ENCODE measurements around the gene DSCAML1.

The DSCAML1 gene

DNA sequence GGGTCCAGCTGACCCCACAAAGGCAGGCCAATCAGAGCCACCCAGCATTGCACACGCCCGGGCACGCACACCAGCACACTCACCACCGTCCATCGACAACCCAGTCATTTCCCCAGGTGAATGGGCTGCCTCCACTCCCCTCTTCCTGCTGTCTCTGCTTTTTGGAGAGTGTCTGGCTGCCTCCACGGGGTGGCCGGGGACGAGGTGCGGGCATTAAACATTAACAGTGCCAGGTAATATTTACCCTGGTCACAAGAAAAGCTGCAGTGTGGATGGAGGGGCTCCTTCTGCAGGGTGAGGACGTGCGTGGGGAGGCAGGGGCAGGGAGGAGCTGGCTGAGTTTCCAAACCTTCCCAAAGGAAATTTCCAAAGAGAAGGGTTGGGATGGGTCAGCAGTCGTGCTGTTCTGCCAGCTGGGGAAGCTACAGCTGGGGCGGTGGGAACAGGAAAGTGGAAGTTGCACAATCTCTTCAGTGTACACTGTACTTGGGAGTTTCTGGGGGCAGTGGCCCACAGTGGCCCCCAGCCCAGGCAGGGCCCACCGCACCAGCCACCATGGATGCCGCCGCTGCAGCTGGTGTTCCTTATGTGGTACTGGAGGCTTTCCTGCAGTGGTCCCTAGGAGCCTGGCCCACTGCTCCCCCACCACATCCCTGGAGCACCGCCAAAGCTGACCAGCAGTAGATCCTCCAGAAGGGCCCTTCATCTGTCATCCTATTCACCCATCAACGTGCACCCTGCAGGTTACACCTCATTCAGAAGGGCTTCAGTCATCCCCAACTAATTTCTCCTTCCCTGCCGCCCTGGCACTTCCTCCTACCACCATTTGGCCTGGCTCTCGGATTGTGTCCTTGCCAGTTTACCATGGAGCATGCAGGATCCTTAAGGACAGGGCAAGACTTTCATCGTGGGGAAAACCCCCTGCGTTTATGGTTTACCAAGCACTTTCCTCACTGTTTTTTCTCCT lies 27.8 kb upstream of the DSCAML1 start, which contains the start of gene FXYD2:
FXYD2 (minus strand) TSS at position 174 of the 967 bp plus-strand sequence; CDS start at position 108, 66 bp downstream.
- no peaks in the 10 kb centered on the region for H3K9me3 ChIP-seq (ENCODE audit: control insufficient read depth in 2 of 2, low read length in 2 of 2)
- H3K9ac ChIP-seq (ENCODE audit: low read depth in 1 of 2, low read length in 2 of 2): peak within 1 kb of the TSS in 1 of 2 donors; percentile 24
- H3K4me3 ChIP-seq (ENCODE audit: low read length in 2 of 2): peak within 1 kb of the TSS in 1 of 2 donors; percentile 13
- H3K27me3 ChIP-seq (ENCODE audit: control insufficient read depth in 2 of 2, insufficient read depth in 2 of 2, low read length in 2 of 2): no peaks in the 10 kb centered on the region
- H3K36me3 ChIP-seq (ENCODE audit: control insufficient read depth in 2 of 2, insufficient read depth in 2 of 2, low read length in 2 of 2): no peaks in the 10 kb centered on the region
- H3K27ac ChIP-seq (ENCODE audit: low read depth in 2 of 2, low read length in 2 of 2): peak within 1 kb of the TSS; percentile 63 to 71
- peaks cover 14 to 30% of the 10 kb centered on the region in 2 donors for H3K4me1 ChIP-seq (ENCODE audit: control insufficient read depth in 2 of 2, insufficient read depth in 2 of 2, low read length in 2 of 2)

DNA sequence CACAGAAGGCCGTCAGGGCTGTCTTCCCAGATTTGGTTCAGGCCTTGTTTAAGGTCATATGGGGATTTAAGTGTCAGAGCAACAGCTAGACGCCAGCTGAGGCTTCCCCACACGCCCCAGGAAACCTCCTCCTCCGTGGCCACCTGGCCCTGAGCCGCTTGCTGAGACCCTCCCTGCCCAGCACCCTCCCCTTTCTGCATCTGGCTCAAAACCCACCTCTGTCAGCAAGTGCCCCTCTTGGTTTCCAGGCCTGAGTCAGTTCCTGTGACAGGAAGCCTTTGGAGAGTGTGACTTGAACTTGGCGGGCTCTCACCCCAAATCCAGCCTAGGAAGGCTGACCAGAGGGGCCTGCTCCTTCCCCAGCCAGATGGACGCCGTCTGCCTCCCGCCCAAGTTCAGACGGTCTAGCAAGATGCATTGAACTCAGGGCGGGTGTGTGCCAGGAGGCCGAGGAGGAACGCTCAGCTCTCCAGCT lies 27.0 kb upstream of the DSCAML1 start:
- peak overlapping the region; percentile 63 to 71 for H3K27ac ChIP-seq (ENCODE audit: low read depth in 2 of 2, low read length in 2 of 2)
- H3K4me1 ChIP-seq (ENCODE audit: control insufficient read depth in 2 of 2, insufficient read depth in 2 of 2, low read length in 2 of 2): peaks cover 13 to 38% of the 10 kb centered on the region in 2 donors
- no peaks in the 10 kb centered on the region for H3K9me3 ChIP-seq (ENCODE audit: control insufficient read depth in 2 of 2, low read length in 2 of 2)
- H3K36me3 ChIP-seq (ENCODE audit: control insufficient read depth in 2 of 2, insufficient read depth in 2 of 2, low read length in 2 of 2): no peaks in the 10 kb centered on the region
- no peak overlapping the region for H3K9ac ChIP-seq (ENCODE audit: low read depth in 1 of 2, low read length in 2 of 2)
- no peak overlapping the region for H3K4me3 ChIP-seq (ENCODE audit: low read length in 2 of 2)
- no peaks in the 10 kb centered on the region for H3K27me3 ChIP-seq (ENCODE audit: control insufficient read depth in 2 of 2, insufficient read depth in 2 of 2, low read length in 2 of 2)

DNA sequence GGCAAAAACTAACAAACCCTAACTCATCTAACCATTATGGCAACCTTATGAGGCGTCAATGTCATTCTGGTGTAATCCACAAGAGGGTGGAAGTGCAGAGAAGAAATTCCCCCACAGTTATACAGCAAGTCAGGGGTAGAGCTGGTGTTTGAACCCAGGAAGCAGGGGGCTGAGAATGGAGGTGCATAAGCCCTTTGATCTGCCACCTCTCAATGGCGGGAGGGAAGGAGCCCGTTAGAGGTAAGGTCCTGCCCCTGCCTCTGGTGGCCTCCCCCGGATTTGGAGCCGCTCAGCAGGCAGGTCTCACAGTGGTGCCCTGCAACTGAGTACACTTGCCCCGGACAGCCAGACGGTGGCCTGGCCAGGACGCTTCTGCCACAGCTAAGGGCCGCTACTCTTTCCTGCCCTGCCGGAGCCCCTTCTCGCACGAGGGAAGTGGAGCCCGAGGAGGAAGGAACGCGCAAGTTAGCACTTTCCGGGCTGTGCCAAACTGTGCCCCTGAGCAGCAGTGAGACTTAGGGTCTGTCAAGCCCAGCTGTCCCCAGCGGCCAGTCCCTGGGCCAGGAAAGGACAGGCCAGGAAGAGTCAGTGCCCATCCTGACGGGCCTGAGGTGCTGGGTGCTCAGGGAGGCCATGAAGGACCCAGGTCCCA lies 26.4 kb upstream of the DSCAML1 start:
- Histone ChIP-seq H3K36me3 (ENCODE audit: control insufficient read depth in 2 of 2, insufficient read depth in 2 of 2, low read length in 2 of 2) (no peaks in the 10 kb centered on the region), H3K9ac (ENCODE audit: low read depth in 1 of 2, low read length in 2 of 2) (no peak overlapping the region), H3K4me3 (ENCODE audit: low read length in 2 of 2) (no peak overlapping the region), H3K4me1 (ENCODE audit: control insufficient read depth in 2 of 2, insufficient read depth in 2 of 2, low read length in 2 of 2) (peaks cover 9 to 35% of the 10 kb centered on the region in 2 donors), H3K9me3 (ENCODE audit: control insufficient read depth in 2 of 2, low read length in 2 of 2) (no peaks in the 10 kb centered on the region), H3K27ac (ENCODE audit: low read depth in 2 of 2, low read length in 2 of 2) (peak overlapping the region; percentile 63 to 71), H3K27me3 (ENCODE audit: control insufficient read depth in 2 of 2, insufficient read depth in 2 of 2, low read length in 2 of 2) (no peaks in the 10 kb centered on the region)

DNA sequence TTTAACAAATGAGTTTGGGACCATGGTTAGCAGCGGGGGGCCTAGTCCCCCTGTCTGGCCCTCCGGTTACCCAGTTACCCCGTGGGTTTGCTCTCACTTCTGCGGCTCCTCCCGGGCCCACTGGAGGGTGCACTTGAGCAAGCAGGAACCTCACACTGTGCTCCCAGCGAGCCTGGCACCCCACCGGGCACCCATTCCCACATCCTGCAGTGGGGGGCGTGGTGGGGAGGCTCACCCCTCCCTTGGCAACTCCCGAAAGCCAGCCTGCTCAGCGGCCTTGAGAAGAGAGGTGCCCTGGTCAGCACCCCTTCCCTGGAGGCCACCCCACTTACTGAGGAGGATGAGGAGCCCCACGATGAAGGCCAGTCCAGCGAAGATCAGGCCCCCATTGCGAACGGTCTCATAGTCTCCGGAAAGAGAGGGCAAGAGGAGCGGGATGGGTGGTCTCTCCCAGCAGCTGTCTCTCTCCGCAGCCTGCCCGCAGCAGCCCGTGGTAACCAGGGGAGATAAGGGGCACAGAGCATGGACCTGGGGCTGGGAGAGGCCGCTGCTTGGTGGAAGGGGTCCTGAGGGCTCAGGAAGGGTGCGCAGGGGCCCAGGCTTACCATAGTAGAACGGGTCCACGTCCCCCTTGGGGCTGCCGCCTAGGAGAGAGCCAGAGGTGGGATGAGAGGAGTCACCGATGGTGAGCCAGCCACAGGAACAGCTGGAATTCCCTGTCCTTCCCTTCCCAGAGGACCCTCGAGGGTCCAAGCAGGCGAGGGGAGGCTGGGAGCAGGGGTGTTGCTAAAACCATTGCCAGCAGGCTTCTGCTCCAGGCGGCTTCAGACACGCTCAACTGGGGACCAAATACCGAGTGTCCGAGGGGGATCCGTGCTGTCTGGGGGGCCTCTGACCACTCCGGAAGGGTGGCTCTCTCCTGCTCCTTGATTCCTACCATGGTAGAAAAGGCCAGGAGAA lies 25.3 kb upstream of the DSCAML1 start:
- Histone ChIP-seq H3K27ac (ENCODE audit: low read depth in 2 of 2, low read length in 2 of 2) (no peak overlapping the region), H3K27me3 (ENCODE audit: control insufficient read depth in 2 of 2, insufficient read depth in 2 of 2, low read length in 2 of 2) (no peaks in the 10 kb centered on the region), H3K9ac (ENCODE audit: low read depth in 1 of 2, low read length in 2 of 2) (peak overlapping the region in 1 of 2 donors; percentile 24), H3K4me3 (ENCODE audit: low read length in 2 of 2) (no peak overlapping the region), H3K9me3 (ENCODE audit: control insufficient read depth in 2 of 2, low read length in 2 of 2) (no peaks in the 10 kb centered on the region), H3K36me3 (ENCODE audit: control insufficient read depth in 2 of 2, insufficient read depth in 2 of 2, low read length in 2 of 2) (no peaks in the 10 kb centered on the region), H3K4me1 (ENCODE audit: control insufficient read depth in 2 of 2, insufficient read depth in 2 of 2, low read length in 2 of 2) (peaks cover 16 to 38% of the 10 kb centered on the region in 2 donors)

DNA sequence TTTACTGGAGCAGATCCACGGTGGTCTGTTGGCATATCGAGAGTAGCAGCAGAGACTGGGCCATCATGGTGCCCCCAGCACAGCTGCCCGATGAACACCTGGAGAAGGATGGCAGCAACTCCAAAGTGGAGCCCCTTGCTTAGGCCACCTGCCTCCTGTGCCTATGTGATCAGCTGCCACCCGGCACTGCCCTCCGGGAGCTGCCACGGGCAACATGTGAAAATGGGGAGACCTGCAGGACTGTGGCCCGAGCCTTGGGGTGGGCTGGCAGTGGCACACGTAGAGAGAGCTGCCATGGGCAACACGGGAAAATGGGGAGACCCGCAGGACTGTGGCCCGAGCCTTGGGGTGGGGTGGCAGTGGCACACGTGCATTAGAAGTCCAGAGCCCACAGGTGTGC lies 24.4 kb upstream of the DSCAML1 start:
- H3K27me3 ChIP-seq (ENCODE audit: control insufficient read depth in 2 of 2, insufficient read depth in 2 of 2, low read length in 2 of 2): no peaks in the 10 kb centered on the region
- H3K9me3 ChIP-seq (ENCODE audit: control insufficient read depth in 2 of 2, low read length in 2 of 2): no peaks in the 10 kb centered on the region
- H3K27ac ChIP-seq (ENCODE audit: low read depth in 2 of 2, low read length in 2 of 2): no peak overlapping the region
- H3K4me1 ChIP-seq (ENCODE audit: control insufficient read depth in 2 of 2, insufficient read depth in 2 of 2, low read length in 2 of 2): peaks cover 21 to 40% of the 10 kb centered on the region in 2 donors
- H3K9ac ChIP-seq (ENCODE audit: low read depth in 1 of 2, low read length in 2 of 2): no peak overlapping the region
- H3K4me3 ChIP-seq (ENCODE audit: low read length in 2 of 2): no peak overlapping the region
- H3K36me3 ChIP-seq (ENCODE audit: control insufficient read depth in 2 of 2, insufficient read depth in 2 of 2, low read length in 2 of 2): no peaks in the 10 kb centered on the region

DNA sequence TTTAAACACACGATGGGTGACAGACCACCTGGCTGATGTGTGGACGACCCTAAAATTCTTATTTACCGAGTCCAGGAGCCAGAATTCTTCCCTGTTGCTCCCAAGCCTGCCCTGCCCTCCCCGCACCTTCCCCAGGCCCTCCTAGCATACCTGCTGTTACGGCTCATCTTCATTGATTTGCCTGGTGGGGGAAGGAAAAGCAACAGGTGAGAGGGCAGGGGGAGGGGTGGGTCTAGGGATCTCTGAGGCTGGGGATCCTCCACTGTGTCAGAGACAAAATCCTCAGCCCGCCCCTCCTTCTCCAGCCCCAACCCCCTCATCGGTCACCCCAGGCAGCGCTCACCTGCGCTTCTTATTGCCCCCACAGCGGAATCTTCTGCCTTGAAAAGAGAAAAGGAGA lies 23.5 kb upstream of the DSCAML1 start:
- Histone ChIP-seq H3K9me3 (ENCODE audit: control insufficient read depth in 2 of 2, low read length in 2 of 2) (no peaks in the 10 kb centered on the region), H3K4me1 (ENCODE audit: control insufficient read depth in 2 of 2, insufficient read depth in 2 of 2, low read length in 2 of 2) (peaks cover 28 to 47% of the 10 kb centered on the region in 2 donors)

DNA sequence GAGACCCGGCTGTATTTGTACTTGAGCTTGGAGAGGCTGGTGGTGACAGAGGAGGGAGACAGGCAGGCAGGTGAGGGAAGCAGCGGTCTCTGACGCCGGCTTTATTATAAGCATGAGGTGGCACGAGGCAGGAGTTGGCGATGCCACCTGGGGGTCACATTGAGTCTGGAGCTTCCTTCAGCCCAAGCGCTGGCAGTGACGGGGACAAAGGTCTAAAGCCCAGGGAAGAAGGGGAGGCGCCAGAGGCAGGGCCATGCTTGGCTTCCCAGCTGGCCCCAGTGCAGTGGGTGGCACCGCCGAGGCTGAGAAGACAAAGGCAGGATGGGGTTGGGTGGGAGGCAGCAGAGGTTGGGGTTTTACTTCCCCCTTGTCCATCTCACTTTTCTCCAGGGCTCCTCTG lies 23.1 kb upstream of the DSCAML1 start:
- Histone ChIP-seq H3K4me3 (ENCODE audit: low read length in 2 of 2) (no peak overlapping the region), H3K4me1 (ENCODE audit: control insufficient read depth in 2 of 2, insufficient read depth in 2 of 2, low read length in 2 of 2) (peaks cover 30 to 47% of the 10 kb centered on the region in 2 donors), H3K36me3 (ENCODE audit: control insufficient read depth in 2 of 2, insufficient read depth in 2 of 2, low read length in 2 of 2) (no peaks in the 10 kb centered on the region)

More for the DNA sequence above, 23.5 kb upstream of the DSCAML1 start:
- Histone ChIP-seq H3K27me3 (ENCODE audit: control insufficient read depth in 2 of 2, insufficient read depth in 2 of 2, low read length in 2 of 2) (no peaks in the 10 kb centered on the region), H3K27ac (ENCODE audit: low read depth in 2 of 2, low read length in 2 of 2) (no peak overlapping the region), H3K4me3 (ENCODE audit: low read length in 2 of 2) (no peak overlapping the region), H3K36me3 (ENCODE audit: control insufficient read depth in 2 of 2, insufficient read depth in 2 of 2, low read length in 2 of 2) (no peaks in the 10 kb centered on the region), H3K9ac (ENCODE audit: low read depth in 1 of 2, low read length in 2 of 2) (no peak overlapping the region)

DNA sequence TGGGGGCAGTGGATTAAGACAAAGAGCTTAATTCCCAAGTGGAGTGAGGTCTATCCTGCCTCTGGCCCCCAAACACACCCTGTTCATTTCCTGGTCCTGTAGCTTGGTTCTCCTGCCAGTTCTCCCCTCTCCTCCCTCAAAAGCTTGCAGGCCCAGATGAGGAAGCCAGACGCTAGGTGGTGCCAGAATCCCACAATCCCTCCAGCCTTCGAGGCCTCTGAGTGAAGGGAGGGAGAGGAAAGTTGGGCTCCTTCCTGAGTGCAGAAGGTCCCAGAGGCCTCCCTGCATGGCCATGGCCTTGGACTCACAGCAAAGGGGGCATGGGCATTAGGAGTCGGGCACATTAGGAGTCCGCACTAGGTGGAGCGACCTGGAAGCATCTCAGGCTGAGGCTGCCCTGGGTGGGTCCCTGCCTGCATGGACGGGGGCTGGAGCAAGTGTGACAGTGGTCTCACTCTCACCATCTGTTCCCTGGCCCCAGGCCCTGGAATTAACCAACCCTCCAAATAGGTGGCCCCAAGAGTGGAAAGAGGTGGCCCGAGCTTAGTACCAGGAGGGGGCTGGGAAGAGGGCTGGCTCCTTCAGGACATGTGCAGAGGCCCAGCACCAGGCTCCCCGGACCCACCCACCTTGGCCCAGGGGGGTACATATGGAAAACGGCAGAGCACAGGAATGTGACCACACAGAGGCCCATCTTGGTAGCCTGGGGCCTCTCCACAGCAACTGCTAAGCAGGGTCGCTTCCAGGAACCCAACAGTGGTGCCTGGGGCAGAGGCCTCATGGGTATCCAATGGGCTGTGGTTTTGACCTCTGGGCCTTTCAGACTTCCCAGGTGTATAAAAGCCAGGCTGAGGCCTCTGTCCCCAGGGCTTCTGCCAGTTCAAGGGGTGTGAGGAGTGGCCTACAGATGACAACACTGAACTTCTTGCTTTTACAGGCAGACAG lies 22.4 kb upstream of the DSCAML1 start:
- Histone ChIP-seq H3K27me3 (ENCODE audit: control insufficient read depth in 2 of 2, insufficient read depth in 2 of 2, low read length in 2 of 2) (no peaks in the 10 kb centered on the region), H3K9me3 (ENCODE audit: control insufficient read depth in 2 of 2, low read length in 2 of 2) (no peaks in the 10 kb centered on the region), H3K4me3 (ENCODE audit: low read length in 2 of 2) (no peak overlapping the region), H3K27ac (ENCODE audit: low read depth in 2 of 2, low read length in 2 of 2) (no peak overlapping the region), H3K4me1 (ENCODE audit: control insufficient read depth in 2 of 2, insufficient read depth in 2 of 2, low read length in 2 of 2) (peaks cover 37 to 47% of the 10 kb centered on the region in 2 donors), H3K9ac (ENCODE audit: low read depth in 1 of 2, low read length in 2 of 2) (peak overlapping the region in 1 of 2 donors; percentile 23), H3K36me3 (ENCODE audit: control insufficient read depth in 2 of 2, insufficient read depth in 2 of 2, low read length in 2 of 2) (no peaks in the 10 kb centered on the region)

More for the DNA sequence above, 23.1 kb upstream of the DSCAML1 start:
- H3K27ac ChIP-seq (ENCODE audit: low read depth in 2 of 2, low read length in 2 of 2): no peak overlapping the region
- H3K27me3 ChIP-seq (ENCODE audit: control insufficient read depth in 2 of 2, insufficient read depth in 2 of 2, low read length in 2 of 2): no peaks in the 10 kb centered on the region
- H3K9ac ChIP-seq (ENCODE audit: low read depth in 1 of 2, low read length in 2 of 2): peak overlapping the region in 1 of 2 donors; percentile 23
- no peaks in the 10 kb centered on the region for H3K9me3 ChIP-seq (ENCODE audit: control insufficient read depth in 2 of 2, low read length in 2 of 2)
